Stimulated activated CD8-positive, alpha-beta memory T cell treated with anti-CD3 and anti-CD28 coated beads, Interleukin-12 subunit alpha, Interleukin-12 subunit beta, amount 100 ng/mL, for 24 hours (primary cell): ENCODE measurements around the gene COLEC11.
"Not testable (repeated sequence)": the region's sequence is repeated elsewhere in the genome, so short reads cannot be mapped to it uniquely, and the experiment has no call there.

ENCODE experiments used
- DNase-seq: peaks from one replicate; pipeline ENCODE4 v3.0.0-alpha.2; 2020; ENCODE audit errors: extremely low read depth

Gene COLEC11

DNA sequence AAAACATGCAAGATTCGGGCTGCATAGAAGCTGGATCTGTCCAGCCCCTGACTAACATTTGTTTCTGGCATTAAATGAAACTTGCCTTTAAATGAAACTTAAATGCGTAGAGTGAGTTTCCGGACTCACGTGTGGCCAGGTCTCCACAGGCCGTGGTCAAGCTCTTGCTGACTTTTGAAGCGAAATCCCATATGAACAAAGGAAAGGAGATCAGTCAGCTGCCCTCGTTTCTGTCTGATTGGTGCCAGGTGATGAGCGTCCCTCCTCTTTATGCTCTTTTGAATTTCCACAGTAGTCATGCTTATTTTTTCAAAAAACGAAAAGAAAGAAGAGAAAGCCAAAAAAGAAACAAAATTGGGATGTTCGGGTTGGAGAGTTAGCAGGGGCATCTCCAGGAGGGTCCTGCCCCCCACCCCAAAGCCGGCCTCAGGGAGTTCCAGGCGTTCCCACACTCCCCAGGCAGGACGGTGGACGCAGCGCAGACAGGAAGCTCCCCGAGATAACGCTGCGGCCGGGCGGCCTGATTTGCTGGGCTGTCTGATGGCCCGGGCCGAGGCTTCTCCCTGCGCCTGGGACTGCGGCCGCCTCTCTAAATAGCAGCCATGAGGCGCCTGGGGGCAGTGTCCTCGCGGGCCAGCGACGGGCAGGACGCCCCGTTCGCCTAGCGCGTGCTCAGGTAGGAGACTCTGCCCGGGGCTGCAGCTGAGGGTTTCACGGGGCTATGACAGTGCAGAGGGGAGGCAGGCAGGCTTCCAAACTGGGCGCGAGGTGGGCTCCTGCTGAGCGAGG is at the start of gene COLEC11:
Gene COLEC11, plus strand, starts transcription at position 620 of the 789 bp plus-strand sequence. CDS start 9,229 bp downstream, outside the sequence.
- DNase-seq = no peak

DNA sequence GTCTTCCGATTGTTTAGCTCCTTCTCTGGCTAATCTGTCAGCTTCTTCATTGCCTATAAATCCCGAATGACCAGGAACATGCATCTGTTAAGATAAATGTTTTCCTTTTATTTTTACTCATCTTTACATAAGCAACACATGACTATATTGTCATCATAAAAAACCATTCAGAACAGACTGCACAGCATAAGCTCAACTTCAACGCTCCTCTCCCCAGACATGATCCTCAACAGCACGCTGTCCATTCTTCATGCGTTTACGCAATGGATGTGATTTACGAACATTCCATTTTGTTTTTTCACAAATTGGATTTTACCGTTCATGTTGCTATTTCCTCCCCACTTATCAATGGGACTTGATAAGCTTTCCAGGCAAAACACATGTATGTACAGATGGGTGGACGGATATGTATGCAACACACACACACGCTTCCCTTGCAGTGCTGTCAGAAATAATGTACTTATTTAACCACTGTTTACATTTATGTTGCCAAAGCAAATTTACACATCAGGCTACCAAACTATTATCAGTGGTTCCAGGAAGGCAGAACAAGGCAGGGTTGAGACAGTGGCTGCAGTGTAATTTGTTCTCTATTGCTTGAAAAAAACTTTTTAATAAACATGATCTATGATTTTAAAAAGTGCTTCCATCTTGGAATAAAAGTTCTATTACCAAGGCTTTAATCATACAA is 49.0 kb upstream of the COLEC11 start:
- no peak for DNase-seq

DNA sequence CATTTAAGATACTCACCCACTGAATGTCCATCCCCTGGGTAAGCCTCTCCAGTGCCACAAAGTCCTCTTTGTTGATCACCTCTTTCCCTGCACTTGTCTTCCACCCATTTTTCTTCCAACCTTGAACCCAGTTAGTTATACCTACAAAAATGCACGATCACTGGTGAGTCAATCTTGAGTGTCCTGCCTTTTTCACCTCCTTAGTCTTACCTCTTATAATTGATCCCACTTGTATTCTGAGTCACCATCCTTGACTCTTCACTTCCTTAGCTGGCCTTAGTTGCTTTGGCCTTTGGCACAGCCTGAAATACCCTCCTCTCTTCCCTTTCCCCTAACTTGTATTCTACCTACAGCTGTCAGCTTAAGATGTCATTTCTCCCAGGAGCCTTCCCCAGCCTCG is 47.0 kb upstream of the COLEC11 start:
- no peak for DNase-seq

DNA sequence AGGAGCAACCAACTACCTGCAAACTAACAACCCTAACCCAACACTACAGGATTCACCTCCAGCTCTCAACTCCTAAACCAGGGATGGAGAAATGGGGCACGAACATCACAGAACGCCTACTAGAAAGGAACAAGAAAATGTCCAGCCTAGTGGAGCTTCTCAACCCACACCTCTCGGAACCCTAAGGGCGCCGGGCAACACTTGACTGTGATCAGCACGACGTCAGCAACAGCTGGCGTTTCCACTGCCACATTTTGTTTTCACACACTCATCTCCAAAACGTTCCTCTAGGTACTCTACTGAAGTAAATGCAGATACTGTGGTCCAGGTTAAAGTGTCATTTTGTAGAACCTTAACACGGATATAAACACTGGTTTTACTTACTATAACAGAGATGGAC is 41.0 kb upstream of the COLEC11 start:
- DNase-seq = no peak

DNA sequence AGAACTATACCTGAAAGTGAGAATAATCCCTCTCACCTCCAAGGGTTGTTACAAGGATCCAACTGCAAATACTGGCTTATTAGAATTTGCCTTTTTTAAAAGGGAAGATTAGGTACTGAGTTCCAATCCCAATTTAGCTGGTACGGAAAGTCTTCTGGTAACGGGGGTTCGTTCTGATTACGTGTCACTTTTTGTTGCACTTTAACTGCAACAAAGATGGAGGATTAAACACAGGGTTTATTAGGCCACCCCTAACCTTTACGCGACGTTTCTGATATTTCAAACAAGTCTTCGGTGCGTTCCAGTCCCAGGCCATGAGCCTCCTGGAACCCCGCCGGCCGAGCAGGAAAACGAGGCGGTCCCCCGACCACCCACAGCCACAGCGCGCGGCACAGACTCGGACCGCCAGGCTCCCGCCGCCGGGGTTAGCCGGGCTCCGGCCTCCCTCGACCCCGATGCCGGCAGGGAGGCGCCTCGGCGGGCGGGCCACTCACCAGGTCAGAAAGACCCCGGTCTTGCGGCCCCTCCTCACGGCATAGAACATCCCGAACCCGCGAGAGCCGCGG is 37.2 kb upstream of the COLEC11 start:
- no peak for DNase-seq

DNA sequence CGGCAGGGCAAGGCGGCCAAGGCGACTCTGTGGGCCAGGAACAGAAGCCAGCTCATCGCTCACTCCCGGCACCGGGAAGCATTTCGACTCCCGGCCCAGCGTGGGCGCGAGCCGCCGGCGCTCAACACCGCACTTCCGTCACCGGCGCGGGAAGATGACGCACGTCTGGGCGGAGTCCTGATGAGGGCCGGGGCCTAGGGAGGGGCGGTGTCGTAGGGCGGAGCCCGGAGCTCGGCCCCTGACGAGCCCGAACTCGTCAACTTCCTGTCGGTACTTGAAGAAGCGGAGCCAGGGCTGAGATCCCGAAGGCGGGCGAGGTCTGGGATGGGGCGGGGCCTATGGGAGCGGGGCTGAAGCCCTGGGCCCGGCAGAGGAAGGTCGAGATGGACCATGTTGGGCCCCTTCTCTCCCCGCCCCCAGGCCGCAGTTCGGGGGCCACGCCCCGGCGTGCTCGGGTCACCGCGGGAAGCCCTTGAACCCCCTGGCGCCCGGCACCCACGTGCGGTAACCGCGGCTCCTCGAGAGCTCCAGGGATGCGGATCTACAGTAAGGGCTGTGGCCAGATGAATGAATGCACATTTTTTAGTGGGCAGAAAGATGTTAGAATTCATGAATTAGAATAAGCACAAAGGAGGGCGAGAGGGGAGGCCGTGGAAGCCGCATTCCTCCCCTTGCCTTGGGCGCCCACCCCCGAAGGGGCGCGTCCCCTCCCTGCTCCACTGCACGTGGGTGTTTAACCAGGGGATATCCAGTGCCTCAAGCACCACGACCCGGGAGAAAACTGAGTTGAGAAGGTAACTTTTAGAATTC is 36.5 kb upstream of the COLEC11 start, which contains the start of gene RNASEH1:
Gene RNASEH1, minus strand, starts transcription at position 129 of the 810 bp plus-strand sequence. Its CDS starts 73 bp downstream, at position 56.
- peak; percentile 97 for DNase-seq

DNA sequence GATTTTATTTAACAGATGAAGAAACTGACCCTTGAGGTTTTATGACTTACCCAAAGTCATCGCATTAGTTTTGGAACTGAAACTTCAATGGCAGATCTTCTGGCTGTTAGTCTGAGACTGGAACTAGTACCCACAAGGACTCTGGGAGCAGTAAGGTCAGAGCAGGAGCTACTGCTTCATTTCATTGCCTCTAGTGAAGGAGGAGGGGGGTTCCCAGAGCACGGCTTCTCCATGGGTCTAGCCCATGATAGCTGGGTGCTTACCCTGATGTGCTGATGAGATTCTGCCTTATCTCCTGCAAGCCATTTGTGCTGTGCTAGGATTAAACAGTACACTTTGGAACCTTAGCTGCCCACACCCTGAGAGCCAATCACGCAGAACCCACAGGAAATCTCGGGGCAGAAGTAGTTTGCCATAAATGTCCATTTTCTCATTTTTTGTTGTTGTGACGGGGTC is 31.4 kb upstream of the COLEC11 start:
- no peak for DNase-seq

DNA sequence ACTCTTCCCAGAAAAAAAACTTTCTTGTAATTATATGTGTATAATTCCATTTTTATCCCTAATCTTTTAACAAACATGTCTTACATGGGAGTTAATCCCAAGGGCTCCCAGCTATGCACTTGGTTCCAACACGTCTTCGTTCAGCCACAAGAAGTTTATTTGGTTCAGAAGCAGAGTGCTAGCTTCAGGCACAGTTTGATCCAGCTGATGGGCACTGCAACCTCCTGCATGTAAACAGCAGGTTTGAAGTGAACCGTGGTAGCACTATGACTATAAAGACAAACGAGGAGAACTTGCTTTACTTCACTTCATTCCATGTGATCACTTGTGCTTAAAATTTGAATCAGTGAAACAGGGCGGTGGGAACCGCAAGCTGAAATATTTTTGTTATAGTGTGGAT is 29.8 kb upstream of the COLEC11 start:
- DNase-seq = no peak

DNA sequence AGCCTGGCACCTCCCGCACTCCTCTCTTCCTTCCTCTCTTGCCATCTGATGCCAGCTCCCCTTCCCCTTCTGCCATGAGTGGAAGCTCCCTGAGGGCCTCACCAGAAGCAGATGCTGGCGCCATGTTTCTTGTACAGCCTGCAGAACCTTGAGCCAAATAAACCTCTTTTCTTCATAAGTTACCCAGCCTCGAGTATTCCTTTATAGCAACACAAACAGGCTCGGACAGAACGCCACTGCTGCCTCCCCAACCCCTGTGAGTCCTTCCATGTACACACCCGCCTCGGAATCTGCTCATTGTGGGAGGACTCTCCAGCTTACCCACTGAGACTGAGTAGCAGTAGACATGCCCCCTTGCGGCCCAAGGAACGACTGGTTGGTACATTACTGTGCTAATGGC is 28.1 kb upstream of the COLEC11 start:
- DNase-seq = no peak

DNA sequence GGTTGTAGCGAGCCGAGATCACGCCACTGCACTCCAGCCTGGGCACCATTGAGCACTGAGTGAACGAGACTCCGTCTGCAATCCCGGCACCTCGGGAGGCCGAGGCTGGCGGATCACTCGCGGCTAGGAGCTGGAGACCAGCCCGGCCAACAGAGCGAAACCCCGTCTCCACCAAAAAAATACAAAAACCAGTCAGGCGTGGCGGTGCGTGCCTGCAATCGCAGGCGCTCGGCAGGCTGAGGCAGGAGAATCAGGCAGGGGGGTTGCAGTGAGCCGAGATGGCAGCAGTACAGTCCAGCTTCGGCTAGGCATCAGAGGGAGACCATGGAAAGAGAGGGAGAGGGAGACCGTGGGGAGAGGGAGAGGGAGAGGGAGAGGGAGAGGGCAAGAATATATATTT is 25.3 kb upstream of the COLEC11 start:
- DNase-seq = not testable (repeated sequence)

DNA sequence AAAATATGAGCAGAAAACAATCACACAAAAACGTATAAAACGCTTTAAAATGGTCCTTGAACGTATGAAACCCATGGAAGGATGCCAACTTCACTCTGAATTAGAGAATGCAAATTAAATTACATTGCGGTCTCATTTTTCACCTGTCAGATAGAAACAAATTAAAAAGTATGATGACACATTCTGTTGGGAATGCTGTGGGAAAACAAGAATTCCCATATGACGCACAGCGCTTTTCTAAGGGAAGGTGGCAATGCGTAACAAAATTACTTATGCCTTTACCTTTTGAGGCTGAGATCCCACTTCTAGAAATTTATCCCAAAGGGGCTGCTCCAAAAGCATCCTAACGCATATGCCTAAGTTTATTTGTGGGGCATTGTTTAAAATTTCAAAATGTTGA is 23.6 kb upstream of the COLEC11 start:
- no peak for DNase-seq

DNA sequence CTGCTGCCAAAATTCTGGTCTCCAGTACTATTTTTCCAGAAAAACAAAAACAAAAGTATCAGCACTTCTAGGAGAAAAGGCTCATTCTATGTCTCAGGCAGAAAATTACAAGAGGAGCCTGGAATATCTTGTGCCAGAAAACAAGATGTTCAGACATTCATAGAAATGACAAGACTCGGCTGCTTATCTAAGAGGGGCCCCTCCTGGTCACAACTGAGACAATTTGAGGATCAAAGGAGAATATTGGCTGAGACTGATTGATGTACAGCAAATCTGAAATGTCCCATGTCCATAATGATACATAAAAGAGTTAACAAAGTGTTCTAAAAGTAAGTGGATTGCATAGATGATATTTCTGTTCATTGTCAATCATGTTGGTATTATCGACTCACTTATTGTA is 22.3 kb upstream of the COLEC11 start:
- no peak for DNase-seq

DNA sequence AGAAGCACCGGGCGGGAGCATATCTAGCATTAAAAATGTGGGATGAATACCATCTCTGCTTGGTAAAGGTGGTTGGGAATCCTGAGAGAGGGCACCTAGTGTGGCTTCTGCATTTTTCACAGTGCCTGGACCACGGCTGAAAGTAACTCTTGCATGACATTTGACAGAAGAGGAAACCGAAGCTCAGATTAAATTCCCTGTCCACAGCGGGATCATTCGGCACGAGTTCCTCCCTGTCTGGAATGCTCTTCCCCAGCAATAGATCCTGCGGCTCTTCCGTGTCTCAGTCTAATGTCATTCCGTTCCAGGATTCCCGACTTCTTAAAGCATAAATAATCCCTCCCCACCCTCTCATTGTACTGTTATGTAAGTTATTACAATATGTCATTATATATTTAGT is 20.8 kb upstream of the COLEC11 start:
- no peak for DNase-seq

DNA sequence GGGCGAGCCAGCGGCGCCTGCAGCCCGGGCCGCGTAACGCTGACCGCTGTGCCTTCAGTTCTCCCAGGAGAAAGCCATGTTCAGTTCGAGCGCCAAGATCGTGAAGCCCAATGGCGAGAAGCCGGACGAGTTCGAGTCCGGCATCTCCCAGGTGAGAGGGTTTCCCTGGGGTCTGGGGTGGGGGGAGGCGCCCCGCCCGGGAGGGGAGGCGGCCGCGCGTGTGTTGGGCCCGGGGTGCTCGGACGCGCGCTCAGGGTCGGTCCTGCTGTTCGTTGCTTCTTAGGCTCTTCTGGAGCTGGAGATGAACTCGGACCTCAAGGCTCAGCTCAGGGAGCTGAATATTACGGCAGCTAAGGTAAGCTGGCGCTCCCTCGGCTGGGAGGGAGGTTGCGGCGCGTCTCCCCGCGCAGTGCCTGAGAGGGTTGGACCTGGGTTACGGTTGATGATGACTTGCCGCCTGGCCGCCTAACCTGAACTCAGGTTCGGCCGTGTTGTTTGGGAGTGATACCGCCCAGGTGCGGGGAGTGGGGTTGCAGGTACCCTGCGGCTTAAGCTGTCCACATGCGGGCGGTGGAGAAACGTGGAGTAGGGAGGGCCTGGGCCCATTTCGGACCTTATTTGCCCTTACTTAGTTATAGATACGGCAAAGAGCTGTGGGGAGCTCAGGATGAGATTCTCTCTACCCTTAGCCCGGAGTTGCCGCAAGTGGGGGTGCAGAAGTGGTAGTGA is 19.2 kb upstream of the COLEC11 start:
- DNase-seq = no peak

DNA sequence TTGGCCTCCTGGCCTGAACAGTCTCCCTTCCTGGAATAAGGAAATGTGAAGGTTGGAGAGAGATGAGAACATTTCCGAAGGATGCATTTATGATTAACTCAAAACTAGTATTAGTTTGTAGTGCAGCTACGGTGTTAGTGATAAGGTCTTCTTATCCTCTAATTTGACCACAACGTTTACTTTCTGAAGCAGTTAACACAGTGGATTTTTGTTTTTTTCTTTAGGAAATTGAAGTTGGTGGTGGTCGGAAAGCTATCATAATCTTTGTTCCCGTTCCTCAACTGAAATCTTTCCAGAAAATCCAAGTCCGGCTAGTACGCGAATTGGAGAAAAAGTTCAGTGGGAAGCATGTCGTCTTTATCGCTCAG is 18.7 kb upstream of the COLEC11 start:
- DNase-seq = not testable (repeated sequence)

DNA sequence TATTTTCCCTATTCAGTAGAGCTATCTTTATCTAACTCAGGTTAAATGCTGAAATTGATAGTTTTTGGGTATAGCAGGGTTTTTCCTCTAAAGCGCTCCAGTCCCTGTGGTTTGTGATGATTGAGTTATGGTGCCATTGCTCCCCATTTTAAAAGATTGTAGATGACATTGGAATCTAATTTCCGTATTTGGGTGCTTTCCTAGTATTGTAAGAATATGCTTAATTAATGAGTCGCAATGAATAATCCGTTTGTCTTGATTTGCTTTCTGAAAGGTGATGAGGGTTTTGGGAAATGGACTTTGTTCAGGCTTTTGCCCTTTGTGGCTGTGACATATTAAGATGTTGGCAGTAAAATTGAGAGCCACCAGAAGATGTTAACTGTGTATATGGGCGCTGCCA is 15.9 kb upstream of the COLEC11 start:
- DNase-seq = no peak

DNA sequence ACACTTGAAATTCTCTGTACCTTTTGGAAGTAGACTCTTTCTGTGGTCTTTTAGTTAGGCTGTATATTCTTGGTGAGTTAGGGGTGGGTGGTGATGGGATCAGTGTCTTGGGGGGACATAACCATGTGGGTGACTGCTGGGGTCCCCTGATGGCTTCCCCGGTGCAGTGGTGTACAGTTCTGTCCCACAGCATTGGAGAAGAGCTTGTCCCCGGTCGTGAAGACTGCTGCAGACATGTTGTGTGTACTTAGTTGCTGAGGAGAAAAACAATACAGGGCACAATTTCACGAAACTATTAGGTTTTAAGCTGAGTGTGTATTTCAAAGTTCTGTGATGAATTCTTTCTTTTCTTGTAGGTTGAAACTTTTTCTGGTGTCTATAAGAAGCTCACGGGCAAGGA is 14.5 kb upstream of the COLEC11 start:
- no peak for DNase-seq

DNA sequence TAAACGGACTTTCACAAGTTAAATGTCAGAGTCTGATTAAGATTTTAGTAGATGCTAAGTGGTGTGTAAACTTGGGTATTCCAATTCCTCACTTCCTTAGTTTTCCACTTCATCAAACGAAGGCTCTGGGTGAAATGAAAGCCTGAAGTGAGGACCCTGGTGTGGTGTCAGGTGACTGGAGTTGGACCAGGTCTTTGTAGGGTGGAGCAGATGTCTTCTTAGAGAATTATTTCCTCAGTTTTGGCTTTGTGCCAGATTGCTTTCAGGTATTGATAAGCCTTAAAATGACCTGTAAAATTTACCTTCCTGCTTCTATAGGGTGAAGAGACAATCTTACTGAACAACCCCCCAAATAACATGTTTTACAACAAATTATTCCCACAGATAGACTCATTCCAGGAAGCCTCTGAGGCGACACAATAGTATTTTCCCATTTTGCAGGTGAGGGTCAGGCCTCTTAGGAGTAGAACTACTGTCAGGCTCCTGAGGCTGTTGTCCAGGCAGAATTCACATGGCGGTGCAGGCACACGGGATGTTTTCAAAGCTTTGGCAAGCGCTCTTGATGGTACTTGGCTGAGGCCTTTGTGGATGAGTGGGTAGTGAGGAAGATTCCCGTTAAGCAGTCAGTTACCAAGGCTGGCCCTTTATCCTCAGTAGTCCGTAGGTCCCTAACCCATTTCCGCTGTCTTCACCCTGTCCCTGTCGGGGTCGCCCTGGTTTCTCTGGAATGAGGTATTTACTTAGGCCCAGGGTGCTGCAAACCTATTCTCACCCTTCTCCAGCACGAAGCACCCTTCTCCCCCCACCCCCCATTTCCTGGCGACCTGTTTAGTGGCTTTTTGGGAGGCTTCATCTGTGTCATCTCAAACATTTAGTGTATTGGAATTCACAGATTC is 13.3 kb upstream of the COLEC11 start:
- DNase-seq = no peak

DNA sequence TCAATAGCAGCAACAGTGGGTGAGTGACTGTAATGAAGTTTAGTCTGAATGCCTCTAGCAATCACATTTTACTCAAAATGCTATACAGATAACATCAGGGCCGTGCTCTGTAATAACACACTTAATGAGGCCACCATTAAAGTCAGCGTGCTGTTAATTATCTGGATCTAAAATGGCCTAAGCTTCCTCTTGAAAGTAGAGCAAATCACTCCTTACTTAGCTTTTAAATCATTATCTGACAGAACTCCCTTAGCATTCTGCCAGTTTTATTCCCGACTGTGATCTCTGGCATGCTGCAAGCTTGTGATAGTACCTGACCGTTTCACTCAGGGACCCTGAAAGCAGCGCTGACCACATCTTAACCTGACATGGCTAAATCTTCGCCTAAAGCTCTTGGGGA is 10.8 kb upstream of the COLEC11 start:
- DNase-seq = no peak

DNA sequence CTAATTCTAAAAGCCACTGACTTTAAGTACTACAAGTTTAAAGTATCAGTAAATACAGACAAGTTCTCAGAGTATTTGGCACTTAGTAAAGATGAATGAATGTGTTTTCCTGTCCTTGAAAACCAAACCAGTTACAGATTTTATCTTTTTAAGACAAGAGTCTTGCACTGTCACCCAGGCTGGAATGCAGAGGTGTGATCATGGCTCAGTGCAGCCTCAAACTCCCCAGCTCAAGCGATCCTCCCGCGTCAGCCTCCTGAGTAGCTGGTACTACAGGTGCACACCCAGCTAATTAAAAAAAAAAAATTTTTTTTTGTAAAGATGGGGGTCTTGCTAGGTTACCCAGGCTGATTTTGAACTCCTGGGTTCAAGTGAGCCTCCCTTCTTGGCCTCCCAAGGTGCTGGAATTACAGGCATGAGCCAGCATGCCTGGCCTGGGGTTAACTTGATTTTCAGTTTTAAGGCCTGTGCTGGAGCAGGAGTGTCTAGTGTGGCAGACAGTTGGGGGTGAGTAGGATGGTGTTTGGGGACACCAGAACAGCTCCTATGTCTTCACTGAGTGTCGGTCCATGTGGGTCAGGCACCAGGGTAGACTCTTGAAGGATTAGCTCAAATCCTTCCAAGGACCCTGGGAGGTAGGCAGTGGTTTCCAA is 10.2 kb upstream of the COLEC11 start:
- no peak for DNase-seq
